Chondrocyte (in vitro differentiated cells): ENCODE results near the gene UMAD1. TPM values are rescaled to one million over a fixed set of nuclear protein-coding genes. Genes with fewer than 3 reads are reported as not detected.

Experiments used
- DNase-seq: peaks from one replicate; pipeline ENCODE4 v3.0.0; 2021; ENCODE audit warnings: mixed read lengths, low spot score
- H3K27ac Mint-ChIP-seq: one replicate; pipeline ENCODE4 v1.8.0; 2021; ENCODE audit warnings: mild to moderate bottlenecking, moderate library complexity, mixed read lengths; ENCODE audit not compliant: unreplicated experiment
- H3K27me3 Mint-ChIP-seq: 2 replicates; pipeline ENCODE4 v1.8.0; 2021; ENCODE audit warnings: low read depth, mixed read lengths
- H3K36me3 Mint-ChIP-seq: 2 replicates; pipeline ENCODE4 v1.8.0; 2021; ENCODE audit warnings: low read depth, mixed read lengths
- H3K4me1 Mint-ChIP-seq: 2 replicates; pipeline ENCODE4 v1.8.0; 2021; ENCODE audit warnings: low read depth, mild to moderate bottlenecking, mixed read lengths
- H3K4me3 Mint-ChIP-seq: one replicate; pipeline ENCODE4 v1.8.0; 2021; ENCODE audit warnings: mild to moderate bottlenecking, moderate library complexity, mixed read lengths; ENCODE audit not compliant: unreplicated experiment
- H3K9me3 Mint-ChIP-seq: 2 replicates; pipeline ENCODE4 v1.8.0; 2021; ENCODE audit warnings: low read depth, mixed read lengths
- CTCF ChIP-seq: fragments of 200-600 bp; sonication (generic); IDR thresholded peaks from 2 replicates; pipeline ENCODE4 v1.5.0; 2021; ENCODE audit warnings: antibody characterized with exemption, mild to moderate bottlenecking, moderate library complexity
- total RNA-seq: library from RNA; stranded (reverse); gene quantifications from 3 replicates; pipeline ENCODE4 v1.2.1, GENCODE V29; 2021

UMAD1 gene
- total RNA-seq, 1 donor from 2014 or later, result 5.5 TPM

GRCh38 chr7:7895004-7895650, 254.6 kb downstream of the UMAD1 start:
- no peak for TF ChIP-seq CTCF
- Mint-ChIP-seq H3K9me3 (no peaks in the 10 kb centered on the region), H3K27ac (no peak overlapping the region), H3K4me1 (peaks cover 9% of the 10 kb centered on the region), H3K27me3 (no peaks in the 10 kb centered on the region), H3K36me3 (no peaks in the 10 kb centered on the region), H3K4me3 (no peak overlapping the region)
- DNase-seq, result no peak

- DNase-seq, result no peak
- H3K4me3 Mint-ChIP-seq, result no peak overlapping the region
- no peaks in the 10 kb centered on the region for H3K36me3 Mint-ChIP-seq
- no peaks in the 10 kb centered on the region for H3K9me3 Mint-ChIP-seq
- peaks cover 9% of the 10 kb centered on the region for H3K4me1 Mint-ChIP-seq
- no peak for TF ChIP-seq CTCF
- H3K27ac Mint-ChIP-seq, result no peak overlapping the region
- no peaks in the 10 kb centered on the region for H3K27me3 Mint-ChIP-seq
Observed at GRCh38 chr7:7895754-7896153, 255.2 kb downstream of the UMAD1 start.

GRCh38 chr7:7897509-7897908, 257.0 kb downstream of the UMAD1 start:
- Mint-ChIP-seq H3K27ac (no peak overlapping the region), H3K27me3 (no peaks in the 10 kb centered on the region), H3K9me3 (no peaks in the 10 kb centered on the region), H3K4me1 (peaks cover 9% of the 10 kb centered on the region), H3K4me3 (no peak overlapping the region), H3K36me3 (no peaks in the 10 kb centered on the region)
- TF ChIP-seq CTCF, result no peak
- no peak for DNase-seq

GRCh38 chr7:7897949-7898515, 257.5 kb downstream of the UMAD1 start:
- DNase-seq, result no peak
- H3K36me3 Mint-ChIP-seq, result no peaks in the 10 kb centered on the region
- H3K9me3 Mint-ChIP-seq, result no peaks in the 10 kb centered on the region
- H3K27ac Mint-ChIP-seq, result no peak overlapping the region
- H3K4me1 Mint-ChIP-seq, result peaks cover 9% of the 10 kb centered on the region
- no peak overlapping the region for H3K4me3 Mint-ChIP-seq
- H3K27me3 Mint-ChIP-seq, result no peaks in the 10 kb centered on the region
- no peak for TF ChIP-seq CTCF

GRCh38 chr7:7902845-7903244, 262.3 kb downstream of the UMAD1 start:
- no peak overlapping the region for H3K27ac Mint-ChIP-seq

More at GRCh38 chr7:7902845-7903244, 262.3 kb downstream of the UMAD1 start:
- no peaks in the 10 kb centered on the region for H3K36me3 Mint-ChIP-seq
- DNase-seq, result no peak
- peaks cover 3% of the 10 kb centered on the region for H3K4me1 Mint-ChIP-seq
- TF ChIP-seq CTCF, result no peak
- no peaks in the 10 kb centered on the region for H3K9me3 Mint-ChIP-seq
- no peaks in the 10 kb centered on the region for H3K27me3 Mint-ChIP-seq
- H3K4me3 Mint-ChIP-seq, result no peak overlapping the region
